H1 (cell line): ENCODE data around the gene PIERCE2. TPM values are rescaled to one million over a fixed set of nuclear protein-coding genes. Genes with fewer than 3 reads are reported as not detected.

ENCODE experiments used
- ASH2L ChIP-seq: fragments of 200-600, 300-600 bp; sonication (generic); IDR thresholded peaks from one replicate; pipeline ENCODE4 v1.7.1; 2017; ENCODE audit warnings: low read length
- CHD1 ChIP-seq: IDR thresholded peaks from 2 replicates; pipeline ENCODE4 v1.6.1; 2012; ENCODE audit warnings: low read depth, low read length, improper control_type of control experiment
- RAD21 ChIP-seq, 2 experiments: IDR thresholded peaks in 1 of 2; conservative IDR thresholded peaks in 1 of 2; 2 replicates each; pipeline ENCODE4 v1.6.1; 2011; ENCODE audit warnings: low read depth in 2 of 2, low read length in 2 of 2, improper control_type of control experiment in 1 of 2, inconsistent platforms in 1 of 2, mild to moderate bottlenecking in 1 of 2, moderate library complexity in 1 of 2
- TAF1 ChIP-seq: IDR thresholded peaks from 2 replicates; pipeline ENCODE4 v1.6.1; 2011; ENCODE audit warnings: mild to moderate bottlenecking, low read depth, low read length
- polyA plus RNA-seq, 7 experiments: library from polyadenylated mRNA; depleted of rRNA in 3 of 7; stranded (reverse) in 5 of 7; unstranded in 2 of 7; fragments of >200 nt in 5 of 7; fragments of 200-250 nt in 2 of 7; gene quantifications; 1 replicate in 5 of 7; 2 replicates in 1 of 7; 4 replicates in 1 of 7; pipeline versions ENCODE4 v1.2.1 to v1.2.3, GENCODE V29; 2011 to 2013; ENCODE audit warnings: missing spikeins in 2 of 7, mixed read lengths in 2 of 7
- total RNA-seq: library from RNA; stranded (reverse); fragmentation: NEBNext Ultra II Directional; extraction: Animal tissue kit (Norgen Biotek cat#: 25700); gene quantifications from 2 replicates; pipeline ENCODE4 v1.2.1, GENCODE V29; 2021

PIERCE2 gene
- total and polyA plus RNA-seq, 2 of the 8 experiments (the other 6 are each of a cell fraction or from before 2014, with no cell fraction given) = 1.9 to 2.7 TPM

DNA sequence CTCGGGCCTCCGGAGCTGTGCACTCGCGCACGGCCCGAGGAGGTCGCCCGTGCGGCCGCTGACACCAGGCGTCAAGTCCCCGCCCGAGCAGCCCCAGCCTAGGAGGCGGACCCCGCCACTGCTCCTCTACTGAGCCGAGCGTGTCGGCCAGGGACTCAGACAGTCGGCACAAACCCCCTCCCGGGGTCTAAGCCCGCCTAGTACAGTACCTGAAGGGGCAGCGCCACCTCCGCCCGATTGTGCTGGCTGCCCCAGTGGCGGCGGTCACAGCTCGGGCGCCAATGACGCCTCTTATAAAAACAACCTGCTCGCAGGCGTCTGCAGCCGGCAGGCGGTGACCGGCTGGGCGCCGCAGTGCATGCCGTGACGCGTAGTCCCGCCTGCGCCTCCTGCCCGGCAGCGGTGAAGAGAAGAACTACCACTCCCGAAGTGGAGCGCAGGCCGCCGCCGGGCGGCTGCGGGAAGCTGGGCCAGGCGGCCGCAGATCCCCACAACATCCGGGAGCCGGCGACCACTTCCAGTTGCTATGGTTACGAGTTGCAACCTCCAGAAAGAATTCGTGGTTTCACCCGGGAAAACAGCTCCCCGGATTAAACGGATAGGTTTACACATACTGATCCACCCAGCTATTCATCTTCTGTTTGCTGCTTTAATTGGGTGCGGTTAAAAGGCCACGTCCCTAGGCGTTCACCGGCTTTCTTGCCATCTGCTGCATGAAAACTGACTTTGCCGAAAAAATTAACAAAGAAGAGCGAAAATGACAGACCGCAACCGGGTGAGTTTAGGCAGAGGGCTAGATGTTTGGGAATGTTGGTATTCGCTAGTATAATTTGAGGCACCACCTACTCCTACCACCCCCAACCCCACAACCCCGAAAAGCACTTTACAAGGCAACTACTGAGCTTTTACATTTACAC, at the start of gene PIERCE2, which contains the start of gene CCPG1 (continued):
- no peak for TF ChIP-seq CHD1
- peak; percentile 12 to 24; a peak in 3 of 4 replicates for TF ChIP-seq RAD21 (IDR thresholded peaks at IDR 0.05 in 1 of 2, conservative IDR thresholded peaks at IDR 0.05 in 1 of 2; ENCODE audit: low read depth in 2 of 2, low read length in 2 of 2)
- peak; percentile 78 for TF ChIP-seq TAF1
- peak; percentile 82 for TF ChIP-seq ASH2L
- TF ChIP-seq, all 59 proteins: peak for 20
